Measurements from ENCODE around the gene COX7A2L.

GRCh38 chr2:42337356-42337820 lies 23.6 kb downstream of the COX7A2L start:
- TF ChIP-seq CTCF (IDR thresholded peaks at IDR 0.05) (no peak), POLR2AphosphoS5 (IDR thresholded peaks at IDR 0.05; ENCODE audit: low read depth, low read length) (0 out of 2 replicates have a peak, but pooled peaks have one; percentile 30)
- TF ChIP-seq, protein P1, sequence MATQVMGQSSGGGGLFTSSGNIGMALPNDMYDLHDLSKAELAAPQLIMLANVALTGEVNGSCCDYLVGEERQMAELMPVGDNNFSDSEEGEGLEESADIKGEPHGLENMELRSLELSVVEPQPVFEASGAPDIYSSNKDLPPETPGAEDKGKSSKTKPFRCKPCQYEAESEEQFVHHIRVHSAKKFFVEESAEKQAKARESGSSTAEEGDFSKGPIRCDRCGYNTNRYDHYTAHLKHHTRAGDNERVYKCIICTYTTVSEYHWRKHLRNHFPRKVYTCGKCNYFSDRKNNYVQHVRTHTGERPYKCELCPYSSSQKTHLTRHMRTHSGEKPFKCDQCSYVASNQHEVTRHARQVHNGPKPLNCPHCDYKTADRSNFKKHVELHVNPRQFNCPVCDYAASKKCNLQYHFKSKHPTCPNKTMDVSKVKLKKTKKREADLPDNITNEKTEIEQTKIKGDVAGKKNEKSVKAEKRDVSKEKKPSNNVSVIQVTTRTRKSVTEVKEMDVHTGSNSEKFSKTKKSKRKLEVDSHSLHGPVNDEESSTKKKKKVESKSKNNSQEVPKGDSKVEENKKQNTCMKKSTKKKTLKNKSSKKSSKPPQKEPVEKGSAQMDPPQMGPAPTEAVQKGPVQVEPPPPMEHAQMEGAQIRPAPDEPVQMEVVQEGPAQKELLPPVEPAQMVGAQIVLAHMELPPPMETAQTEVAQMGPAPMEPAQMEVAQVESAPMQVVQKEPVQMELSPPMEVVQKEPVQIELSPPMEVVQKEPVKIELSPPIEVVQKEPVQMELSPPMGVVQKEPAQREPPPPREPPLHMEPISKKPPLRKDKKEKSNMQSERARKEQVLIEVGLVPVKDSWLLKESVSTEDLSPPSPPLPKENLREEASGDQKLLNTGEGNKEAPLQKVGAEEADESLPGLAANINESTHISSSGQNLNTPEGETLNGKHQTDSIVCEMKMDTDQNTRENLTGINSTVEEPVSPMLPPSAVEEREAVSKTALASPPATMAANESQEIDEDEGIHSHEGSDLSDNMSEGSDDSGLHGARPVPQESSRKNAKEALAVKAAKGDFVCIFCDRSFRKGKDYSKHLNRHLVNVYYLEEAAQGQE (IDR thresholded peaks at IDR 0.05; ENCODE audit: insufficient read depth in 1 of 2, low read depth in 2 of 2, low read length in 1 of 2) = no peak

All from Panc1 (cell line).